Esophagus squamous epithelium (tissue), 5 donors: ENCODE measurements around the gene HMX3. TPM values are rescaled to one million over a fixed set of nuclear protein-coding genes. Genes with fewer than 3 reads are reported as not detected.

Source experiments
- DNase-seq: peaks from one replicate; lab custom pipeline; 2025; lab: John Stamatoyannopoulos, UW
- H3K27ac ChIP-seq, 4 donors: fragments of 200-600 bp; sonication (generic); one replicate each; pipeline ENCODE4 v1.5.1; 2016 to 2019; ENCODE audit warnings: mild to moderate bottlenecking in 1 of 4
- H3K27me3 ChIP-seq, 4 donors: fragments of 200-600 bp; sonication (generic); 1 replicate in 3 of 4; 2 replicates in 1 of 4; pipeline versions ENCODE4 v1.5.1 to v1.6.0; 2017 to 2021; ENCODE audit warnings: antibody characterized with exemption in 1 of 4
- H3K36me3 ChIP-seq, 3 donors: fragments of 200-600 bp; sonication (generic); one replicate each; pipeline ENCODE4 v1.5.1; 2016 to 2019
- H3K4me1 ChIP-seq, 3 donors: fragments of 200-600 bp; sonication (generic); one replicate each; pipeline ENCODE4 v1.5.1; 2017 to 2019
- H3K4me3 ChIP-seq, 4 donors: fragments of 200-600 bp; sonication (generic); 1 replicate in 3 of 4; 2 replicates in 1 of 4; pipeline ENCODE4 v1.5.1; 2016 to 2019; ENCODE audit warnings: mild to moderate bottlenecking in 2 of 4, moderate library complexity in 1 of 4
- H3K9me3 ChIP-seq, 3 donors: fragments of 200-600 bp; sonication (generic); one replicate each; pipeline ENCODE4 v1.5.1; 2016 to 2019
- CTCF ChIP-seq, 6 experiments: fragments of 450-650 bp in 4 of 6; fragments of 200-600 bp in 2 of 6; sonication (generic) in 2 of 6; IDR thresholded peaks; one replicate each; pipeline ENCODE4 v1.5.1; 2016 to 2019; ENCODE audit warnings: antibody characterized with exemption in 6 of 6, mild to moderate bottlenecking in 4 of 6, moderate library complexity in 4 of 6
- POLR2A ChIP-seq, 4 donors: fragments of 450-650 bp; IDR thresholded peaks; one replicate each; pipeline ENCODE4 v1.6.1; 2017; ENCODE audit warnings: antibody characterized with exemption in 4 of 4, mild to moderate bottlenecking in 4 of 4, moderate library complexity in 3 of 4
- WGBS, 2 donors: methylation state at CpG; one replicate each; pipeline ENCODE4 v1.1.5; 2018; 5-methylcytosine and 5-hydroxymethylcytosine counted together
- intact Hi-C: fragments of 100-400 bp; cut with DNase I; formaldehyde crosslinking; loops from one replicate; pipeline ENCODE4 v1.15.0; 2022
- total RNA-seq, 4 donors: library from RNA; depleted of rRNA; stranded (reverse); fragments of >200 nt; gene quantifications; one replicate each; pipeline ENCODE4 v1.1.0, GENCODE V29; 2016
- donor health status: DM: yes; HTN: yes; CAD: no.

Gene HMX3
- total RNA-seq, 4 donors from 2014 or later, result not detected

- Histone ChIP-seq H3K27me3 (peaks cover 54 to 100% (median 82%) of the 10 kb centered on the region in 4 donors), H3K4me1 (peaks cover 28 to 71% (median 44%) of the 10 kb centered on the region in 3 donors), H3K4me3 (no peak overlapping the region), H3K27ac (no peak overlapping the region), H3K9me3 (no peaks in the 10 kb centered on the region), H3K36me3 (no peaks in the 10 kb centered on the region)
- DNase-seq, result no peak
- intact Hi-C loops, result no loop called here
- WGBS, 2 donors, result 2 to 6% methylated on average over 18 to 25 of the region's 29 CpGs
- TF ChIP-seq POLR2A (IDR thresholded peaks at IDR 0.05) (no peak), CTCF (IDR thresholded peaks at IDR 0.05) (no peak)
These were observed 9.1 kb downstream of the HMX3 start for GRCh38 chr10:123144697-123145541.

- intact Hi-C loops, result no loop called here
- no peaks in the 10 kb centered on the region for H3K36me3 ChIP-seq
- H3K4me1 ChIP-seq, result peaks cover 28 to 71% (median 44%) of the 10 kb centered on the region in 3 donors
- no peak overlapping the region for H3K4me3 ChIP-seq
- no peak overlapping the region for H3K27ac ChIP-seq
- DNase-seq, result no peak
- TF ChIP-seq POLR2A (IDR thresholded peaks at IDR 0.05) (no peak), CTCF (IDR thresholded peaks at IDR 0.05) (no peak)
- 6 to 10% methylated on average over 7 to 12 of the region's 14 CpGs for WGBS, 2 donors
- no peaks in the 10 kb centered on the region for H3K9me3 ChIP-seq
- peaks cover 49 to 100% (median 78%) of the 10 kb centered on the region in 4 donors for H3K27me3 ChIP-seq
These were observed 9.8 kb downstream of the HMX3 start for GRCh38 chr10:123145542-123146012.

- Histone ChIP-seq H3K36me3 (no peaks in the 10 kb centered on the region), H3K4me1 (peaks cover 35 to 77% (median 51%) of the 10 kb centered on the region in 3 donors), H3K27me3 (peaks cover 49 to 100% (median 75%) of the 10 kb centered on the region in 4 donors), H3K4me3 (peak overlapping the region in 1 of 4 donors; percentile 42), H3K27ac (no peak overlapping the region), H3K9me3 (no peaks in the 10 kb centered on the region)
- 0 to 22% methylated on average over 6 to 14 of the region's 59 CpGs for WGBS, 2 donors
- TF ChIP-seq CTCF (IDR thresholded peaks at IDR 0.05), result no peak
- TF ChIP-seq POLR2A (IDR thresholded peaks at IDR 0.05), result no peak
- intact Hi-C loops, result no loop called here
- no peak for DNase-seq
These were observed 10.5 kb downstream of the HMX3 start for GRCh38 chr10:123146013-123146893.

GRCh38 chr10:123146894-123147634, 11.3 kb downstream of the HMX3 start:
- no peak overlapping the region for H3K27ac ChIP-seq
- no peaks in the 10 kb centered on the region for H3K36me3 ChIP-seq
- no peak for DNase-seq
- intact Hi-C loops, result no loop called here
- H3K9me3 ChIP-seq, result no peaks in the 10 kb centered on the region
- H3K4me3 ChIP-seq, result no peak overlapping the region
- peaks cover 37 to 81% (median 51%) of the 10 kb centered on the region in 3 donors for H3K4me1 ChIP-seq
- WGBS, 2 donors, result 24 to 29% methylated on average over 17 to 18 of the region's 24 CpGs
- TF ChIP-seq CTCF (IDR thresholded peaks at IDR 0.05) (no peak), POLR2A (IDR thresholded peaks at IDR 0.05) (no peak)
- peaks cover 52 to 100% (median 70%) of the 10 kb centered on the region in 4 donors for H3K27me3 ChIP-seq
